LNCAP (cell line): ENCODE measurements around the gene TPBG.

ENCODE experiments used
- TF ChIP-seq, protein P1 (sequence below): fragments of 450-650 bp; IDR thresholded peaks from 2 replicates; pipeline ENCODE4 v1.5.1; 2017; ENCODE audit warnings: mild to moderate bottlenecking

The TPBG gene

GRCh38 chr6:82363428-82364086 is at the start of gene TPBG:
TPBG (plus strand) TSS chr6:82363817; CDS start chr6:82364962, 1,145 bp downstream.
- TF ChIP-seq, protein P1, sequence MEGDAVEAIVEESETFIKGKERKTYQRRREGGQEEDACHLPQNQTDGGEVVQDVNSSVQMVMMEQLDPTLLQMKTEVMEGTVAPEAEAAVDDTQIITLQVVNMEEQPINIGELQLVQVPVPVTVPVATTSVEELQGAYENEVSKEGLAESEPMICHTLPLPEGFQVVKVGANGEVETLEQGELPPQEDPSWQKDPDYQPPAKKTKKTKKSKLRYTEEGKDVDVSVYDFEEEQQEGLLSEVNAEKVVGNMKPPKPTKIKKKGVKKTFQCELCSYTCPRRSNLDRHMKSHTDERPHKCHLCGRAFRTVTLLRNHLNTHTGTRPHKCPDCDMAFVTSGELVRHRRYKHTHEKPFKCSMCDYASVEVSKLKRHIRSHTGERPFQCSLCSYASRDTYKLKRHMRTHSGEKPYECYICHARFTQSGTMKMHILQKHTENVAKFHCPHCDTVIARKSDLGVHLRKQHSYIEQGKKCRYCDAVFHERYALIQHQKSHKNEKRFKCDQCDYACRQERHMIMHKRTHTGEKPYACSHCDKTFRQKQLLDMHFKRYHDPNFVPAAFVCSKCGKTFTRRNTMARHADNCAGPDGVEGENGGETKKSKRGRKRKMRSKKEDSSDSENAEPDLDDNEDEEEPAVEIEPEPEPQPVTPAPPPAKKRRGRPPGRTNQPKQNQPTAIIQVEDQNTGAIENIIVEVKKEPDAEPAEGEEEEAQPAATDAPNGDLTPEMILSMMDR, result no peak

DNA sequence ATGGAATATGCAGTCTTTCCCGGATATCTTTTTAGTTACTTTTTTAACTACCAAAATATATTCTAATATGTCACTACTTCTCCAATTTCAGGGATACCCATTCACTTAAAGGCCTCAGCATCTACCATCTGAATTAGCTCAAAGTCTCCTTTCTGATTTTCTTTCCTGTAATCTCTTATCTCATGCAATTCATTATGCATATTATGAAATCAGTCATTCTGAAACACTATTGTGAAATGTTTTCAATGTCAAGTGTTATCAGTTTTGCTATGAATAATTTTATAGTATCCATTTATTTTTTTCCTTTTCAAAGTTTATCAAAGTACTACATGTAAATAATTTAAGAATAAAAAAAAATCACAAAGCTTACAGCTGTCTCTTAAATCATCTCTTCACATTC is 41.2 kb upstream of the TPBG start:
- TF ChIP-seq, protein P1, result no peak

- TF ChIP-seq, protein P1, result no peak
These were observed 33.9 kb upstream of the TPBG start for GRCh38 chr6:82329766-82330165.

GRCh38 chr6:82330171-82330804 is 33.3 kb upstream of the TPBG start:
- TF ChIP-seq, protein P1, result no peak

GRCh38 chr6:82331031-82331773 is 32.4 kb upstream of the TPBG start:
- TF ChIP-seq, protein P1, result no peak

GRCh38 chr6:82333781-82334180 is 29.8 kb upstream of the TPBG start:
- TF ChIP-seq, protein P1, result no peak

DNA sequence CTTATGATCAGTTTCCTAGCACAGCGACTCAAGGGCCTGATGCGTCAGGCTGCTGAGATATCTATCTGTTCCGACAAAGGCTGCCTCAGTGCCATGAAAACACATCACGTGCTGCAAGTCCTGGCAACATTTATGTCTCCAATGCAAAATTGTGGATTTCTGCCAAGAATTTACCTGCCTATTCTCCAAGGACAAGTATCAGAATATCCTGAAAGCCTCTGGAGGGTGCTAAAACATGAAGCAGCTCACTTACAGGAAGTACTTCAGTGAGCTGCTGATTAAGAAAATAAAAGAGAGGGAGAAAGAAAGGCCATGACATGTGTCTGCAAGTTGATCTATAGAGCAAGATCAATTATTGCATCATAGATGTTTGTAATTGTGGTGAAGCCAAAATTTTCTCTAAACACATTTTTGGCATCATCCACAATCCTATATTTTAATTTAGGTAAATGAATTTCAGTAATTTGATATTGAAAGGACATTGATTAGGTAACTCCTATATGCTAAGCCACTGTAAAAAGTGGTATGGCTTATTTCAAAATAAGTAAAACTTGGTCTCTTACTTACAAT is 25.8 kb upstream of the TPBG start:
- TF ChIP-seq, protein P1, result no peak
